ENCODE measurements around the gene PLB1.

DNA sequence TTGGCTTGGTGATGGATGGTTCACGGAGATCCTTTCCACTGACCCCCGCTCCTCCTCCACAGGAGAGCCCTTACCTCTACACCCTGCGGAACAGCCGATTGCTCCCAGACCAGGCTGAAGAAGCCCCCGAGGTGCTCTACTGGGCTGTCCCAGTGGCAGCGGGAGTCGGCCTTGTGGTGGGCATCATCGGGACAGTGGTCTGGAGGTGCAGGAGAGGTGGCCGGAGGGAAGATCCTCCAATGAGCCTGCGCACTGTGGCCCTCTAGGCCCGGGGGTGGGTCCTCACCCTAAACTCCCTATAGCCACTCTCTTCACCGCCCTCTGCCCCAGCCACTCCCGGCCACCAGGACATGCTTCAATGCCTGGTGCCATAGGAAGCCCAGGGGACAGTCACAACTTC is 146.9 kb downstream of the PLB1 start:
- TF ChIP-seq, protein P1, sequence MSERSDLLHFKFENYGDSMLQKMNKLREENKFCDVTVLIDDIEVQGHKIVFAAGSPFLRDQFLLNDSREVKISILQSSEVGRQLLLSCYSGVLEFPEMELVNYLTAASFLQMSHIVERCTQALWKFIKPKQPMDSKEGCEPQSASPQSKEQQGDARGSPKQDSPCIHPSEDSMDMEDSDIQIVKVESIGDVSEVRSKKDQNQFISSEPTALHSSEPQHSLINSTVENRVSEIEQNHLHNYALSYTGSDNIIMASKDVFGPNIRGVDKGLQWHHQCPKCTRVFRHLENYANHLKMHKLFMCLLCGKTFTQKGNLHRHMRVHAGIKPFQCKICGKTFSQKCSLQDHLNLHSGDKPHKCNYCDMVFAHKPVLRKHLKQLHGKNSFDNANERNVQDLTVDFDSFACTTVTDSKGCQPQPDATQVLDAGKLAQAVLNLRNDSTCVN (CRISPR knock-in tag; IDR thresholded peaks at IDR 0.05) = no peak
- TF ChIP-seq HDAC2 (IDR thresholded peaks at IDR 0.05) (no peak), PHTF2 (CRISPR knock-in tag; IDR thresholded peaks at IDR 0.05) (no peak), POLR2AphosphoS5 (IDR thresholded peaks at IDR 0.05; ENCODE audit: control insufficient read depth, insufficient read depth, low read depth, low read length) (no peak), SIN3A (IDR thresholded peaks at IDR 0.05; ENCODE audit: borderline replicate concordance in 2 of 2, control insufficient read depth in 1 of 2, low read depth in 2 of 2, low read length in 2 of 2) (no peak), ZC3H8 (IDR thresholded peaks at IDR 0.05) (no peak), RBM22 (IDR thresholded peaks at IDR 0.05; ENCODE audit: low read depth, low read length, poor library complexity, severe bottlenecking) (no peak), PCBP2 (IDR thresholded peaks at IDR 0.05; ENCODE audit: low read depth, low read length, poor library complexity, severe bottlenecking) (no peak), GATA2 (CRISPR knock-in tag; IDR thresholded peaks at IDR 0.05) (no peak), GATAD2A (IDR thresholded peaks at IDR 0.05) (no peak)
- TF ChIP-seq, protein P2, sequence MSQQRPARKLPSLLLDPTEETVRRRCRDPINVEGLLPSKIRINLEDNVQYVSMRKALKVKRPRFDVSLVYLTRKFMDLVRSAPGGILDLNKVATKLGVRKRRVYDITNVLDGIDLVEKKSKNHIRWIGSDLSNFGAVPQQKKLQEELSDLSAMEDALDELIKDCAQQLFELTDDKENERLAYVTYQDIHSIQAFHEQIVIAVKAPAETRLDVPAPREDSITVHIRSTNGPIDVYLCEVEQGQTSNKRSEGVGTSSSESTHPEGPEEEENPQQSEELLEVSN (IDR thresholded peaks at IDR 0.05; ENCODE audit: borderline replicate concordance in 1 of 2, extremely low read depth in 1 of 2, insufficient read depth in 1 of 2, insufficient read length in 1 of 2, low read depth in 1 of 2, low read length in 1 of 2, poor library complexity in 1 of 2, severe bottlenecking in 1 of 2) = no peak
- TF ChIP-seq, protein P3, sequence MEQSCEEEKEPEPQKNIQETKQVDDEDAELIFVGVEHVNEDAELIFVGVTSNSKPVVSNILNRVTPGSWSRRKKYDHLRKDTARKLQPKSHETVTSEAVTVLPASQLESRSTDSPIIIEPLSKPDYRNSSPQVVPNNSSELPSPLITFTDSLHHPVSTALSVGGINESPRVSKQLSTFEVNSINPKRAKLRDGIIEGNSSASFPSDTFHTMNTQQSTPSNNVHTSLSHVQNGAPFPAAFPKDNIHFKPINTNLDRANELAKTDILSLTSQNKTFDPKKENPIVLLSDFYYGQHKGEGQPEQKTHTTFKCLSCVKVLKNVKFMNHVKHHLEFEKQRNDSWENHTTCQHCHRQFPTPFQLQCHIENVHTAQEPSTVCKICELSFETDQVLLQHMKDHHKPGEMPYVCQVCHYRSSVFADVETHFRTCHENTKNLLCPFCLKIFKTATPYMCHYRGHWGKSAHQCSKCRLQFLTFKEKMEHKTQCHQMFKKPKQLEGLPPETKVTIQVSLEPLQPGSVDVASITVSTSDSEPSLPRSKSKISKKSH (CRISPR knock-in tag; IDR thresholded peaks at IDR 0.05) = no peak
- TF ChIP-seq, protein P4, sequence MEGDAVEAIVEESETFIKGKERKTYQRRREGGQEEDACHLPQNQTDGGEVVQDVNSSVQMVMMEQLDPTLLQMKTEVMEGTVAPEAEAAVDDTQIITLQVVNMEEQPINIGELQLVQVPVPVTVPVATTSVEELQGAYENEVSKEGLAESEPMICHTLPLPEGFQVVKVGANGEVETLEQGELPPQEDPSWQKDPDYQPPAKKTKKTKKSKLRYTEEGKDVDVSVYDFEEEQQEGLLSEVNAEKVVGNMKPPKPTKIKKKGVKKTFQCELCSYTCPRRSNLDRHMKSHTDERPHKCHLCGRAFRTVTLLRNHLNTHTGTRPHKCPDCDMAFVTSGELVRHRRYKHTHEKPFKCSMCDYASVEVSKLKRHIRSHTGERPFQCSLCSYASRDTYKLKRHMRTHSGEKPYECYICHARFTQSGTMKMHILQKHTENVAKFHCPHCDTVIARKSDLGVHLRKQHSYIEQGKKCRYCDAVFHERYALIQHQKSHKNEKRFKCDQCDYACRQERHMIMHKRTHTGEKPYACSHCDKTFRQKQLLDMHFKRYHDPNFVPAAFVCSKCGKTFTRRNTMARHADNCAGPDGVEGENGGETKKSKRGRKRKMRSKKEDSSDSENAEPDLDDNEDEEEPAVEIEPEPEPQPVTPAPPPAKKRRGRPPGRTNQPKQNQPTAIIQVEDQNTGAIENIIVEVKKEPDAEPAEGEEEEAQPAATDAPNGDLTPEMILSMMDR (IDR thresholded peaks at IDR 0.05 in 2 of 3, conservative IDR thresholded peaks at IDR 0.05 in 1 of 3; ENCODE audit: insufficient read depth in 2 of 3, low read depth in 1 of 3, low read length in 3 of 3) = no peak
- TF ChIP-seq, protein P5, sequence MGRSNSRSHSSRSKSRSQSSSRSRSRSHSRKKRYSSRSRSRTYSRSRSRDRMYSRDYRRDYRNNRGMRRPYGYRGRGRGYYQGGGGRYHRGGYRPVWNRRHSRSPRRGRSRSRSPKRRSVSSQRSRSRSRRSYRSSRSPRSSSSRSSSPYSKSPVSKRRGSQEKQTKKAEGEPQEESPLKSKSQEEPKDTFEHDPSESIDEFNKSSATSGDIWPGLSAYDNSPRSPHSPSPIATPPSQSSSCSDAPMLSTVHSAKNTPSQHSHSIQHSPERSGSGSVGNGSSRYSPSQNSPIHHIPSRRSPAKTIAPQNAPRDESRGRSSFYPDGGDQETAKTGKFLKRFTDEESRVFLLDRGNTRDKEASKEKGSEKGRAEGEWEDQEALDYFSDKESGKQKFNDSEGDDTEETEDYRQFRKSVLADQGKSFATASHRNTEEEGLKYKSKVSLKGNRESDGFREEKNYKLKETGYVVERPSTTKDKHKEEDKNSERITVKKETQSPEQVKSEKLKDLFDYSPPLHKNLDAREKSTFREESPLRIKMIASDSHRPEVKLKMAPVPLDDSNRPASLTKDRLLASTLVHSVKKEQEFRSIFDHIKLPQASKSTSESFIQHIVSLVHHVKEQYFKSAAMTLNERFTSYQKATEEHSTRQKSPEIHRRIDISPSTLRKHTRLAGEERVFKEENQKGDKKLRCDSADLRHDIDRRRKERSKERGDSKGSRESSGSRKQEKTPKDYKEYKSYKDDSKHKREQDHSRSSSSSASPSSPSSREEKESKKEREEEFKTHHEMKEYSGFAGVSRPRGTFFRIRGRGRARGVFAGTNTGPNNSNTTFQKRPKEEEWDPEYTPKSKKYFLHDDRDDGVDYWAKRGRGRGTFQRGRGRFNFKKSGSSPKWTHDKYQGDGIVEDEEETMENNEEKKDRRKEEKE (IDR thresholded peaks at IDR 0.05; ENCODE audit: borderline replicate concordance in 1 of 2, control insufficient read depth in 1 of 2, low read depth in 2 of 2, low read length in 1 of 2) = no peak

All from K562 (cell line).